Endothelial cell of coronary artery (primary cell): ENCODE measurements around the gene EMILIN2. TPM values are rescaled to one million over a fixed set of nuclear protein-coding genes. Genes with fewer than 3 reads are reported as not detected.

Experiments
- total RNA-seq: library from RNA; depleted of rRNA; stranded (reverse); fragments of >200 nt; gene quantifications from 2 replicates; pipeline ENCODE4 v1.2.3, GENCODE V29; 2014

EMILIN2 gene
- total RNA-seq = 2.0 and 5.1 TPM in 2 replicates

GRCh38 chr18:2846636-2847316 is at the start of gene EMILIN2:
EMILIN2 (plus strand) TSS chr18:2847006; CDS start chr18:2847189, 183 bp downstream.

Other genes with a start within 250 kb of the EMILIN2 start
- gene SMCHD1, start 191.3 kb upstream of the EMILIN2 start, total RNA-seq = 56.0 and 76.1 TPM in 2 replicates
- 16.0 and 16.2 TPM in 2 replicates for gene LPIN2, start 166.1 kb downstream of the EMILIN2 start, total RNA-seq